Duodenal mucosa (tissue), 2 donors: ENCODE results near the gene MRPS11.
"Not testable (repeated sequence)": the region's sequence is repeated elsewhere in the genome, so short reads cannot be mapped to it uniquely, and the experiment has no call there.

Source experiments
- H3K27ac ChIP-seq: one replicate; pipeline ENCODE4 v1.7.0; 2013; ENCODE audit warnings: low read depth, low read length
- H3K27me3 ChIP-seq, 2 donors: one replicate each; pipeline ENCODE4 v1.7.0; 2013; ENCODE audit warnings: low read length in 2 of 2, control low read depth in 1 of 2; ENCODE audit not compliant: insufficient read depth in 2 of 2, control insufficient read depth in 1 of 2
- H3K36me3 ChIP-seq, 2 donors: one replicate each; pipeline ENCODE4 v1.7.0; 2013; ENCODE audit warnings: low read length in 2 of 2, control low read depth in 1 of 2; ENCODE audit not compliant: insufficient read depth in 2 of 2, control insufficient read depth in 1 of 2
- H3K4me1 ChIP-seq, 2 donors: one replicate each; pipeline ENCODE4 v1.7.0; 2013; ENCODE audit warnings: low read length in 2 of 2, control low read depth in 1 of 2; ENCODE audit not compliant: insufficient read depth in 2 of 2, control insufficient read depth in 1 of 2
- H3K4me3 ChIP-seq, 2 donors: one replicate each; pipeline ENCODE4 v1.7.0; 2013; ENCODE audit warnings: low read length in 2 of 2, low read depth in 1 of 2
- H3K9ac ChIP-seq, 2 donors: one replicate each; pipeline ENCODE4 v1.7.0; 2013; ENCODE audit warnings: low read length in 2 of 2, low read depth in 1 of 2
- H3K9me3 ChIP-seq, 2 donors: one replicate each; pipeline ENCODE4 v1.7.0; 2013; ENCODE audit warnings: low read length in 2 of 2, control low read depth in 1 of 2; ENCODE audit not compliant: control insufficient read depth in 1 of 2

MRPS11 gene

DNA sequence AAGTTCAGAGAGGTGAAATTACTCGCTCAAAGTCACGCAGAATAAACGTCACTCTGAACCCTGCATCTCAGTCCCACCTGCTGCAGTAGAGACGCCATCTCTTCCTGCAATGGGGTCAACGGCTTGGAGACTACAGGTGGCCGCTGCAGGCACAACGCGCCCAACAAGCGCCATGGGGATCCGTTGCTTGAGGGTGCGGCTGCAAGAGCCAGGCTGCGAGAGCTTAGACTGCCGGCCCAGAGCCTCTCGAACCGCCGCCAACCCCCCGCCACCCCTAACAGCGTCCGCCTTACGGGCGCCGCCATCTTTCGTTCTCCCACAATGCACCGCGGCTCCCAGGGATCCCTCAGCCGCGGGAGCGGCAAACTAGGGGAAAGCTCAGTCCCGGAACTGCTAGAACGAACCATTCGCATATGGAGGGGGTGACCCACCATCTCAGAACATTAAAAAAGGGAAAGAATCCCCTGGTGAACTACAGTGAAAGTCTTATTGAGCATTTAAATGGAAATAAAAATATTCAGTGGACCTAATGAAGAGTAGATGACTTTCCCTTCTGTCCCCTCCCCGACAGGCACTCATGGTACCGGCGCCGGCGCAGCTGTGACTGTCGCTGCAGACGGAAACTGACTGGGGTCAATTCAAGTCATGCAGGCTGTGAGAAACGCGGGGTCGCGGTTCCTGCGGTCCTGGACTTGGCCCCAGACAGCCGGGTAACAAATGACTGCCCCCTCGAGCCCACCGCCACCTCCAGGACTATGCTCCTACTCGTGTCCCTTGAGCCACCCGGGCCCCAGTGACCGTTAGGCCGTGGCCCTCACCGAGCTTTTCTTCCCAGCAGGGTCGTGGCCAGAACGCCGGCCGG is at the start of gene MRPS11, which contains the start of gene MRPL46:
TSS of gene MRPS11 (plus strand) at position 636 of the 862 bp plus-strand sequence. CDS start at position 646, 10 bp downstream.
TSS of gene MRPL46 (minus strand) at position 316 of the 862 bp plus-strand sequence. CDS start at position 305, 11 bp downstream.
- Histone ChIP-seq H3K27ac (peak within 1 kb of the TSS; percentile 53), H3K27me3 (no peaks in the 10 kb centered on the region), H3K4me1 (peaks cover 21 to 26% of the 10 kb centered on the region in 2 donors), H3K4me3 (peak within 1 kb of the TSS; percentile 90 to 99), H3K36me3 (peaks cover 8 to 29% of the 10 kb centered on the region in 2 donors), H3K9me3 (no peaks in the 10 kb centered on the region), H3K9ac (peak within 1 kb of the TSS; percentile 64 to 90)

DNA sequence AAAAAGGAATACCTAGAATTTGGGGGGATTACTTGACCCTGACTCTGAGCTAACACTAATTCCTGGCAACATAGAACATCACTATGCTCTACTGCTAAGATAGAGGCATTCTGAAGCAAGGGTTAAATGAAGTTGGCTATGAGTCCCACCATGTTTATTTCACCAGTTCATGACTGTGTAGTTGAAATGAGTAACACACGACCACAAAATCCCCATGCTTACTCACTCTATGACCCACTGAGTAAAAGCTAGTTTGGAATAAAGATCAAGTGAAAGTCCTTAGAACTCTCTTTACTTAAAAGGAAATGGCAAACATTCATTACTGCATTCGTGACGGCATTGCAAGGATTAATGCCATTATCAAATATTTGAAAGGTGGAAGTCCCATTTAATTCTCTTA is 47.7 kb upstream of the MRPS11 start:
- H3K9ac ChIP-seq = no peak overlapping the region
- no peaks in the 10 kb centered on the region for H3K27me3 ChIP-seq
- H3K4me1 ChIP-seq = no peaks in the 10 kb centered on the region
- H3K36me3 ChIP-seq = no peaks in the 10 kb centered on the region
- no peak overlapping the region for H3K4me3 ChIP-seq
- H3K27ac ChIP-seq = no peak overlapping the region
- H3K9me3 ChIP-seq = no peaks in the 10 kb centered on the region

DNA sequence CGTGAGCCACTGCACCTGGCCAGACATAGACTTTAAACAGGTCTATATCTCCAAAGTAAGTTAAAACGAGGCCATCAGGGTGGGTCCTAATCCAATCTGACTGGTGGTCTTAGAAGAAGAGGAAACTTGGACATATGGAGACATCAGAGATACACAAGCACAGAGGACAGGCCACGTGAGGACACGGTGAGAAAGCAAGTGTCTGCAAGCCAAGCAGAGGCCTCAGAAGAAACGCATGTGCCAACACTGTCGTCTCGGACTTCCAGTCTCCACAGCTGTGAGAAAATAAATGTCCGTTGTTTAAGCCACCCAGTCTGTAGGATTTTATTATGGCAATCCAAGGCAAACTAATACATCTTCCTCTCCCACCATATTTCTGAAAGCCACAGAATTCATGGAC is 44.2 kb upstream of the MRPS11 start:
- Histone ChIP-seq H3K4me3 (no peak overlapping the region), H3K4me1 (no peaks in the 10 kb centered on the region), H3K36me3 (no peaks in the 10 kb centered on the region), H3K27me3 (no peaks in the 10 kb centered on the region), H3K9me3 (no peaks in the 10 kb centered on the region), H3K9ac (no peak overlapping the region), H3K27ac (no peak overlapping the region)

DNA sequence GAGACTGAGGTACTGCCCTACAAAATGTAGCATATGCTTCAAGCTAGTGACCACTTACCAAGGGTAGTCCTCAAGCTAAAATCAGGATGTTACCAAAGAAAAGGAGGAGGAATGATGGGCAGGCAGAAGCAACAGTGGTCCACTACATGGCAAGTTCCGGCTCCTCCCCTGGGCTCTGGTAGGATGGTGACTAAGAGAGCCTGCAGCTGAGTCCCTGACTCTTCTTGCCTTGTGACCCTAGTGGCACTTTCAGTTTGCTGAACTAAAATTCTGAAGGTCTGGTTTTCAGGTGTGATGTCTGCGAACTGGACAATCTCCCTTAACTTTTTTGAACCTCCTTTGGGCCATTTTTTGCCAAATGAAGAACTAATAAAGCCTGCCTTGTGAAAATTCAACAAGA is 41.2 kb upstream of the MRPS11 start:
- Histone ChIP-seq H3K27me3 (peaks cover 0 to 5% of the 10 kb centered on the region in 2 donors), H3K9ac (no peak overlapping the region), H3K4me1 (no peaks in the 10 kb centered on the region), H3K27ac (no peak overlapping the region), H3K9me3 (no peaks in the 10 kb centered on the region), H3K4me3 (no peak overlapping the region), H3K36me3 (no peaks in the 10 kb centered on the region)

DNA sequence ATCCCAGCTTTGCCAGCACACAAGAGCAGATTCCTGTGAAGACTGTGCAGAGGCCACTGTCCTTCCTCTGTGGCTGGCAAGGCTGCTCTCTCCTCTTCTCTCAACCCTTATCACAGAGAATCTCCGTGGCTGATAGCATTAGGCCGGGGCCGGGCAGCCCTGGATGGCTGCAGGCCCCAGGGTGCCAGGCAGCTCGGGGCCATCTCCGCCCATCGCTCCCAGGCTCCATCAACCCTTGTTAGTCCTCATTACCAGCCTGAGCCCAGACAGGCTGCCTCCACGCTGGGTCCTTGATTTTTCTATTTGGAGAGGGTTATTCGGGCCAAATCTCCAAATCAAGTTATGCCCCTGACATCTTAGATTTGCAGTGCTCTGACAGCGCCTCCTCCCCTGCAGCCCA is 39.5 kb upstream of the MRPS11 start:
- Histone ChIP-seq H3K36me3 (no peaks in the 10 kb centered on the region), H3K27ac (no peak overlapping the region), H3K9ac (no peak overlapping the region), H3K27me3 (peaks cover 0 to 5% of the 10 kb centered on the region in 2 donors), H3K9me3 (no peaks in the 10 kb centered on the region), H3K4me1 (no peaks in the 10 kb centered on the region), H3K4me3 (no peak overlapping the region)

DNA sequence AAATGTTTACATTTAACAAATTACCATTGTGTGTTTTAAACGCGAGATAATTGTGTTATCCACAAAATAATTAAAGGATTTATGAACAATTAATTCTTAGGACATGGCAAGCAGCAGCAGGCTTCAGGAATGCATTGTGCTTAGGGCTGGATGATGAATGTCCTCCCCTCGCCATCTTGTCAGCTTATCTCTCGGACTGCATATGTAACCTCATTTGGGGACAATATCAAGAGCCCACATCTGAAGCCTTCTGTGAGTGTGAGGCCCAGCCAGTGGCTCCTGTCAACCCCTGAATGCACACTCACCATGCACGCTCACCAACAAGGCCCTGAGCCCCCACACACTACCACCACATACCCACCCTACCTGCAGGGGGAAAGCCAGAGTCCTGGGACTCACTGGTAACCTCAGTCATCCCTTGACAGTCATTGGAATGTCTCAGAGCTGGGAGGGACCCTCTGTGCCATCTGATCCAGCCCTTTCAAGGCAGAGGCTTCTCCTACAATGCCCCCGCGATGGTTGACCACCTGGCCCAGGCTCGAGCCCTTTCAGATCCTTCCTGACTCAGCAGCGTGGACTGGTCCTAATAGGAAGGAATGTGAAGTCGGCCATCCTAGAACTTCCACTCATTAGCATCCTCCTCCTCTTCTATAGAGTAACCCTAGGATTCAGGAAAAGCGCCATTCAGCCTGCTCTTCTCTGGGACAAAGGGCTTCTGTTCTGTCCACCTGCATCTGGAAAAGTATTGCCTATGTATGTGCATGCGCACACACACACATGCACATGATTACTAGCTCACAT is 38.5 kb upstream of the MRPS11 start:
- Histone ChIP-seq H3K36me3 (no peaks in the 10 kb centered on the region), H3K27me3 (peaks cover 0 to 5% of the 10 kb centered on the region in 2 donors), H3K4me3 (no peak overlapping the region), H3K9me3 (no peaks in the 10 kb centered on the region), H3K27ac (no peak overlapping the region), H3K4me1 (no peaks in the 10 kb centered on the region), H3K9ac (no peak overlapping the region)

DNA sequence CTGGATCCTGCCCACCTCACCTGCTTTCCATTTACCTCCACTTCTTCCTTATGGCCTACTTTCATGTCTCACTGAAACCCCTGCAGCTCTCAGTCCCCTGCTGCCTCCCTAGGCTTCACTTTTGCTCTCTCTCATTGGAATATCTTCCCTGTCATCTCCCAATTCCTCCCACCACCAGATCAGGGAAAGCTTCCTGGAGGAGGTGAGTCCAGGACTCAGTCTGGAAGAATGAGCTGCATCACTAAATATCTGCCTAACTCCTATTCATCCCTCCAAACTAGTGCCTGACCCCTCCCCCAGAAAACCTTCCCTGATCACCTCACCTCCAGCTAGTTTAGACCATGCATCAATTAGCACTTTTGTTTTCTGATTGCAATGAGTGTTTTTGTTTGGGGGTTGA is 37.5 kb upstream of the MRPS11 start:
- no peaks in the 10 kb centered on the region for H3K36me3 ChIP-seq
- no peak overlapping the region for H3K9ac ChIP-seq
- no peak overlapping the region for H3K27ac ChIP-seq
- no peak overlapping the region for H3K4me3 ChIP-seq
- H3K9me3 ChIP-seq = no peaks in the 10 kb centered on the region
- peaks cover 0 to 5% of the 10 kb centered on the region in 2 donors for H3K27me3 ChIP-seq
- no peaks in the 10 kb centered on the region for H3K4me1 ChIP-seq

DNA sequence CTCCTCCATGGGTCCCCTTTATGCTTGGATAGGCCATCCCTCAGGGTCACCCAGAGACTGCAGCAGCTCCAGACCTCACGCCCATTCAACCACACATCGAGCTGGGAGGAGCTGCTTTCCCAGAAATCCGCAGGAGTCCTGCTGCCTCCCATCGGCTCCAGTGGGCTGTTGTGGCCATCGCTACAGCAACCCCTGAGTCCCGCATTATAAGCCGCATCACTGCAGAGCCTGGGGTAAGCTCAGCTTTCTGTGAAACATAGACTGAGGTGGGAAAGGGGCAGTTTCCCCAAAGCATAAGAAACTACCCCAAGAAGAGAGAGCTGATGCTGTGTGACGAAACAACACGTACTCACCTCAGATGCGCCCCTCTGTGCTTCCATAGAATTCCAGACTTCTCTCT is 36.1 kb upstream of the MRPS11 start:
- Histone ChIP-seq H3K4me1 (no peaks in the 10 kb centered on the region), H3K9me3 (no peaks in the 10 kb centered on the region), H3K27me3 (peaks cover 0 to 8% of the 10 kb centered on the region in 2 donors), H3K9ac (no peak overlapping the region), H3K4me3 (no peak overlapping the region), H3K36me3 (no peaks in the 10 kb centered on the region), H3K27ac (no peak overlapping the region)

DNA sequence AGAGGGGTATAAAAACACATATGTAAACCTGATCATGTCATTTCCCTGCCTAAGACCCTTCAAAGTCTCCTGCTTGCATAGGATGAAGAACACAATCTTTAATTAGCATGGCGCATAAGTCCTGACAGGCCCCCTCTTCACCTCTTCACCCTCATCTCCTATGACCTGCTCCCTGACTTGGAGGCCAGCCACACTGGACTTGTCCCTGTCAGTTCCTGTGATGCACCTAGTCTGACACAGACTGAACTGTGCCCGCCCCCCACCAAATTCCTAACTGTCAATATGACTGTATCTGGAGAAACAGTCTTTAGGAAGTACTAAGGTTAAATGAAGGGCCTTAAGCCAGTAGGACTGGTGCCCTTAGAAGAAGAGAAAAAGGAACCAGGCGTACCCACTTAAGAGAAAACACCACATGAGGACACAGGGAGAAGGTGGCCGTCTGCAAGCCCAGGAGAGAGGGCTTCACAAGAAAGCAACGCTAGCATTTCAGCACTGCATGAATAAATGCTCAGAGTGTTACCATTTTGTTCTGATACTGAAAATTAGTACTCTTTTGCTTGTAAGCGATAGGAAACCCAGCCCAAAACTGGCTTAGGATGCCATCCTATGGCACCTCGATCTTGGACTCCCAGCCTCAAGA is 34.3 kb upstream of the MRPS11 start:
- no peak overlapping the region for H3K27ac ChIP-seq
- H3K4me1 ChIP-seq = no peaks in the 10 kb centered on the region
- no peaks in the 10 kb centered on the region for H3K36me3 ChIP-seq
- no peak overlapping the region for H3K9ac ChIP-seq
- no peak overlapping the region for H3K4me3 ChIP-seq
- peaks cover 0 to 8% of the 10 kb centered on the region in 2 donors for H3K27me3 ChIP-seq
- H3K9me3 ChIP-seq = no peaks in the 10 kb centered on the region

DNA sequence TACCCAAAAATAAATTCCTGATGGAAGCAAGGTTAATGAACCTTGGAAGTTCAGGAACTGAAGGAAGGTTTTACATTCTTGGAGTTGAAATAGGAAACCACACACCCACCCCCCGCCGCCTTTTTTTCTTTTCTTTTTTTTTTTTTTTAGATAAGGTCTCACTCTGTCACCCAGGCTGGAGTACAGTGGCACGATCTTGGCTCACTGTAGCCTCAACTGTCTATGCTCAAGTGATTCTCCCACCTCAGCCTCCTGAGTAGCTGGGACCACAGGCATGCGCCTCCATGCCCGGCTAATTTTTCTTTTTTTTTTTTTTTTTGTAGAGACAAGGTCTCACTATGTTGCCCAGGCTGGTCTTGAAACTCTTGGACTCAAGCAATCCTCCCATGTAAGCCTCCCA is 33.4 kb upstream of the MRPS11 start:
- not testable (repeated sequence) for H3K9ac ChIP-seq, H3K27me3 ChIP-seq, H3K4me3 ChIP-seq, H3K9me3 ChIP-seq, H3K27ac ChIP-seq, H3K36me3 ChIP-seq, H3K4me1 ChIP-seq
